ENCODE data around the gene MT1M.

Gene MT1M

GRCh38 chr16:56657555-56658326 is 25.3 kb downstream of the MT1M start, which contains the start of gene MT1F:
Gene MT1F, plus strand, starts transcription at chr16:56657959. Its CDS starts 100 bp downstream, at chr16:56658059.
- peak within 1 kb of the TSS; percentile 50; the same call in 1 of the 2 replicates for H3K9ac ChIP-seq (ENCODE audit: low read length)
- H3K4me3 ChIP-seq (ENCODE audit: low read depth, low read length, poor library complexity, severe bottlenecking) = peak within 1 kb of the TSS; percentile 68
- peaks cover 3% of the 10 kb centered on the region; the same call in 1 of the 2 replicates for H3K27me3 ChIP-seq (ENCODE audit: insufficient read depth, low read length)
- TF ChIP-seq EZH2 (IDR thresholded peaks at IDR 0.05; ENCODE audit: borderline replicate concordance, low read length) = no peak
- TF ChIP-seq CTCF (IDR thresholded peaks at IDR 0.05; ENCODE audit: low read length) = no peak
- H3K4me2 ChIP-seq (ENCODE audit: low read length) = peak within 1 kb of the TSS; percentile 83
- H3K4me1 ChIP-seq (ENCODE audit: insufficient read depth, low read length, severe bottlenecking) = peaks cover 21% of the 10 kb centered on the region
- H3K27ac ChIP-seq (ENCODE audit: low read depth, low read length, poor library complexity, severe bottlenecking) = no peak within 1 kb of the TSS
- no peaks in the 10 kb centered on the region for H3K79me2 ChIP-seq (ENCODE audit: insufficient read depth, low read length)
- H3K9me2 ChIP-seq (ENCODE audit: low read depth, low read length) = no peaks in the 10 kb centered on the region
- H3K9me3 ChIP-seq (ENCODE audit: low read length) = no peaks in the 10 kb centered on the region
- H3K36me3 ChIP-seq (ENCODE audit: insufficient read depth, low read length) = no peaks in the 10 kb centered on the region
- H2AFZ ChIP-seq (ENCODE audit: low read length) = peak within 1 kb of the TSS; percentile 26; the same call in 1 of the 2 replicates
- no peaks in the 10 kb centered on the region for H4K20me1 ChIP-seq (ENCODE audit: insufficient read depth, low read length)
- H3F3A ChIP-seq (ENCODE audit: insufficient read depth, low read length) = no peaks in the 10 kb centered on the region

GRCh38 chr16:56658327-56658875 is 25.9 kb downstream of the MT1M start:
- no peaks in the 10 kb centered on the region for H3K36me3 ChIP-seq (ENCODE audit: insufficient read depth, low read length)
- no peak overlapping the region for H2AFZ ChIP-seq (ENCODE audit: low read length)
- peak overlapping the region; percentile 50; the same call in 1 of the 2 replicates for H3K9ac ChIP-seq (ENCODE audit: low read length)
- H3K79me2 ChIP-seq (ENCODE audit: insufficient read depth, low read length) = no peaks in the 10 kb centered on the region
- no peaks in the 10 kb centered on the region for H3K27me3 ChIP-seq (ENCODE audit: insufficient read depth, low read length)
- no peaks in the 10 kb centered on the region for H3F3A ChIP-seq (ENCODE audit: insufficient read depth, low read length)
- H3K9me2 ChIP-seq (ENCODE audit: low read depth, low read length) = no peaks in the 10 kb centered on the region
- H4K20me1 ChIP-seq (ENCODE audit: insufficient read depth, low read length) = no peaks in the 10 kb centered on the region
- TF ChIP-seq EZH2 (IDR thresholded peaks at IDR 0.05; ENCODE audit: borderline replicate concordance, low read length) (no peak), CTCF (IDR thresholded peaks at IDR 0.05; ENCODE audit: low read length) (no peak)
- H3K4me2 ChIP-seq (ENCODE audit: low read length) = peak overlapping the region; percentile 83
- peak overlapping the region; percentile 68 for H3K4me3 ChIP-seq (ENCODE audit: low read depth, low read length, poor library complexity, severe bottlenecking)
- peaks cover 14% of the 10 kb centered on the region for H3K4me1 ChIP-seq (ENCODE audit: insufficient read depth, low read length, severe bottlenecking)
- no peak overlapping the region for H3K27ac ChIP-seq (ENCODE audit: low read depth, low read length, poor library complexity, severe bottlenecking)
- H3K9me3 ChIP-seq (ENCODE audit: low read length) = no peaks in the 10 kb centered on the region

GRCh38 chr16:56662357-56663354 is 30.2 kb downstream of the MT1M start:
- Histone ChIP-seq H3K9me2 (ENCODE audit: low read depth, low read length) (no peaks in the 10 kb centered on the region), H3K4me3 (ENCODE audit: low read depth, low read length, poor library complexity, severe bottlenecking) (no peak overlapping the region), H3K27me3 (ENCODE audit: insufficient read depth, low read length) (peaks cover 6% of the 10 kb centered on the region; the same call in 1 of the 2 replicates), H3K4me1 (ENCODE audit: insufficient read depth, low read length, severe bottlenecking) (peaks cover 5% of the 10 kb centered on the region), H3K36me3 (ENCODE audit: insufficient read depth, low read length) (no peaks in the 10 kb centered on the region), H3K79me2 (ENCODE audit: insufficient read depth, low read length) (no peaks in the 10 kb centered on the region), H3F3A (ENCODE audit: insufficient read depth, low read length) (no peaks in the 10 kb centered on the region), H3K9ac (ENCODE audit: low read length) (no peak overlapping the region), H2AFZ (ENCODE audit: low read length) (no peak overlapping the region), H3K9me3 (ENCODE audit: low read length) (no peaks in the 10 kb centered on the region), H3K4me2 (ENCODE audit: low read length) (no peak overlapping the region), H4K20me1 (ENCODE audit: insufficient read depth, low read length) (no peaks in the 10 kb centered on the region), H3K27ac (ENCODE audit: low read depth, low read length, poor library complexity, severe bottlenecking) (no peak overlapping the region)
- TF ChIP-seq CTCF (IDR thresholded peaks at IDR 0.05; ENCODE audit: low read length) (no peak), EZH2 (IDR thresholded peaks at IDR 0.05; ENCODE audit: borderline replicate concordance, low read length) (no peak)
